ENCODE measurements around the gene VMAC.

- TF ChIP-seq, protein P1, sequence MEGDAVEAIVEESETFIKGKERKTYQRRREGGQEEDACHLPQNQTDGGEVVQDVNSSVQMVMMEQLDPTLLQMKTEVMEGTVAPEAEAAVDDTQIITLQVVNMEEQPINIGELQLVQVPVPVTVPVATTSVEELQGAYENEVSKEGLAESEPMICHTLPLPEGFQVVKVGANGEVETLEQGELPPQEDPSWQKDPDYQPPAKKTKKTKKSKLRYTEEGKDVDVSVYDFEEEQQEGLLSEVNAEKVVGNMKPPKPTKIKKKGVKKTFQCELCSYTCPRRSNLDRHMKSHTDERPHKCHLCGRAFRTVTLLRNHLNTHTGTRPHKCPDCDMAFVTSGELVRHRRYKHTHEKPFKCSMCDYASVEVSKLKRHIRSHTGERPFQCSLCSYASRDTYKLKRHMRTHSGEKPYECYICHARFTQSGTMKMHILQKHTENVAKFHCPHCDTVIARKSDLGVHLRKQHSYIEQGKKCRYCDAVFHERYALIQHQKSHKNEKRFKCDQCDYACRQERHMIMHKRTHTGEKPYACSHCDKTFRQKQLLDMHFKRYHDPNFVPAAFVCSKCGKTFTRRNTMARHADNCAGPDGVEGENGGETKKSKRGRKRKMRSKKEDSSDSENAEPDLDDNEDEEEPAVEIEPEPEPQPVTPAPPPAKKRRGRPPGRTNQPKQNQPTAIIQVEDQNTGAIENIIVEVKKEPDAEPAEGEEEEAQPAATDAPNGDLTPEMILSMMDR (IDR thresholded peaks at IDR 0.05): no peak
- no peak for TF ChIP-seq EZH2 (IDR thresholded peaks at IDR 0.05; ENCODE audit: borderline replicate concordance, insufficient read depth, low read depth, low read length, poor library complexity, severe bottlenecking)
These were observed 45.2 kb downstream of the VMAC start for GRCh38 chr19:5949792-5950305.

All from B cell (primary cell).